Spleen (tissue), 11 donors: ENCODE measurements around the gene TADA2B. TPM values are rescaled to one million over a fixed set of nuclear protein-coding genes. Genes with fewer than 3 reads are reported as not detected.

ENCODE experiments used
- DNase-seq: peaks from one replicate; pipeline ENCODE4 v3.0.0-alpha.2; 2020
- H3K27ac ChIP-seq, 8 donors: fragments of 200-600 bp; sonication (generic) in 7 of 8; 1 replicate in 4 of 8; 2 replicates in 4 of 8; pipeline versions ENCODE4 v1.5.0 to v1.8.0; 2016 to 2021; ENCODE audit warnings: inconsistent platforms in 4 of 8, mild to moderate bottlenecking in 4 of 8, moderate library complexity in 1 of 8
- H3K27me3 ChIP-seq, 7 donors: fragments of 200-600 bp; sonication (generic) in 6 of 7; replicated peaks in 1 of 7; 1 replicate in 4 of 7; 2 replicates in 3 of 7; pipeline versions ENCODE4 v1.5.0 to v1.8.0; 2016 to 2021; ENCODE audit warnings: inconsistent platforms in 3 of 7, mild to moderate bottlenecking in 1 of 7
- H3K36me3 ChIP-seq, 6 donors: fragments of 200-600 bp; sonication (generic) in 5 of 6; 1 replicate in 4 of 6; 2 replicates in 2 of 6; pipeline versions ENCODE4 v1.5.0 to v1.8.0; 2016 to 2021; ENCODE audit warnings: inconsistent platforms in 2 of 6
- H3K4me1 ChIP-seq, 6 donors: fragments of 200-600 bp; sonication (generic) in 5 of 6; 1 replicate in 3 of 6; 2 replicates in 3 of 6; pipeline versions ENCODE4 v1.5.0 to v1.8.0; 2016 to 2021; ENCODE audit warnings: inconsistent platforms in 3 of 6
- H3K4me3 ChIP-seq, 8 donors: fragments of 200-600 bp; sonication (generic) in 7 of 8; 1 replicate in 4 of 8; 2 replicates in 4 of 8; pipeline versions ENCODE4 v1.5.0 to v1.8.0; 2016 to 2021; ENCODE audit warnings: inconsistent platforms in 4 of 8, mild to moderate bottlenecking in 4 of 8, moderate library complexity in 2 of 8
- H3K9me3 ChIP-seq, 8 donors: fragments of 200-600 bp; sonication (generic) in 7 of 8; 1 replicate in 4 of 8; 2 replicates in 4 of 8; pipeline versions ENCODE4 v1.5.0 to v1.8.0; 2016 to 2021; ENCODE audit warnings: inconsistent platforms in 4 of 8
- POLR2A ChIP-seq, 3 donors: fragments of 450-650 bp; IDR thresholded peaks; one replicate each; pipeline ENCODE4 v1.5.1; 2017; ENCODE audit warnings: antibody characterized with exemption in 3 of 3, mild to moderate bottlenecking in 1 of 3
- POLR2AphosphoS5 ChIP-seq, 3 donors: sonication (generic); formaldehyde crosslinking; IDR thresholded peaks; one replicate each; pipeline ENCODE4 v1.5.1; 2017; ENCODE audit warnings: antibody characterized with exemption in 3 of 3
- WGBS, 5 donors: extraction: QIAGEN DNeasy Blood & Tissue Kit in 3 of 5; methylation state at CpG; one replicate each; pipeline versions ENCODE4 v1.1.5 to v1.1.7; 2013 to 2018; 5-methylcytosine and 5-hydroxymethylcytosine counted together
- intact Hi-C: fragments of 100-400 bp; cut with DNase I; formaldehyde crosslinking; loops from one replicate; pipeline ENCODE4 v1.15.0; 2023; ENCODE audit warnings: low total_unique reads
- polyA plus RNA-seq, 3 donors: library from polyadenylated mRNA; stranded (reverse); fragments of 200-250 nt; gene quantifications; one replicate each; pipeline ENCODE4 v1.2.1, GENCODE V29; 2013
- total RNA-seq, 7 donors: library from RNA; depleted of rRNA in 3 of 7; stranded (reverse); fragments of >200 nt in 3 of 7; fragmentation: NEBNext Ultra II Directional in 4 of 7; extraction: Animal tissue kit (Norgen Biotek cat#: 25700) in 4 of 7; gene quantifications; one replicate each; pipeline versions ENCODE4 v1.1.0 to v1.2.1, GENCODE V29; 2016 to 2021
- TF ChIP-seq, protein P1 (sequence below), 11 experiments: fragments of 200-600 bp in 7 of 11; fragments of 450-650 bp in 4 of 11; sonication (generic) in 4 of 11; IDR thresholded peaks in 8 of 11; conservative IDR thresholded peaks in 3 of 11; 1 replicate in 7 of 11; 2 replicates in 4 of 11; pipeline versions ENCODE4 v1.4.0 to v1.8.0; 2016 to 2021; ENCODE audit warnings: antibody characterized with exemption in 11 of 11, inconsistent platforms in 4 of 11, mild to moderate bottlenecking in 1 of 11
- donor health status: healthy with polysubstance abuse.
- donor health status: DM: no; HTN: no; CAD: no; lungs with moderate emphysema.
- donor health status: DM: no; HTN: no; CAD: no.
- donor health status: Bipolar disorder and iron deficiency.
- donor health status: healthy.
- donor health status: DM: no; HTN: no; CAD: no.
- donor health status: DM: yes; HTN: yes; CAD: no.

The TADA2B gene
- total and polyA plus RNA-seq, 10 donors = 9.9 to 32.2 (median 25.8) TPM

DNA sequence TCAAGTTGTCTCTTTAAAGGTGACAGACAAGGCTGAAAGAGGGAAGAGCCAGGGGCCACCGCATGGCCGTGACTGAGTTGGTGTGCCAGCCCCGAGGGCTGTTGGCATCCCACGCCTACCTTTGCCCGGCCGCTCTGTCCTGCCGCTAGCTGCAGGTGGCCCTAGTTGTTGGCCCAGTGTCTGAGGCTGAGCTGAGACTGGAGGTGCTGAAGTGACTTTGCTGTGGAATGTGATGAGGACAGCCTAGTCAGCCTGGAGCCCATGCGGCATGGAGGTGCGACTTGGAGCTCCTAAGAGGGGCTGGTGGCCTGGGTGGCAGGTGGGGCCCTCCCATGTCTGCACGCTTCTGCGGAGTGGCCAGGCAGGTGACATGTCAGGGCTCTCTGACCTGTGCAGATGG lies 6.6 kb downstream of the TADA2B start:
- Histone ChIP-seq H3K36me3 (peaks cover 0 to 87% (median 15%) of the 10 kb centered on the region in 6 donors), H3K27ac (no peak overlapping the region), H3K27me3 (no peaks in the 10 kb centered on the region), H3K9me3 (no peaks in the 10 kb centered on the region), H3K4me1 (peaks cover 27 to 97% (median 68%) of the 10 kb centered on the region in 6 donors), H3K4me3 (no peak overlapping the region)
- 80 to 97% (median 93%) methylated on average over 2 to 11 of the region's 11 CpGs for WGBS, 5 donors
- TF ChIP-seq, protein P1, sequence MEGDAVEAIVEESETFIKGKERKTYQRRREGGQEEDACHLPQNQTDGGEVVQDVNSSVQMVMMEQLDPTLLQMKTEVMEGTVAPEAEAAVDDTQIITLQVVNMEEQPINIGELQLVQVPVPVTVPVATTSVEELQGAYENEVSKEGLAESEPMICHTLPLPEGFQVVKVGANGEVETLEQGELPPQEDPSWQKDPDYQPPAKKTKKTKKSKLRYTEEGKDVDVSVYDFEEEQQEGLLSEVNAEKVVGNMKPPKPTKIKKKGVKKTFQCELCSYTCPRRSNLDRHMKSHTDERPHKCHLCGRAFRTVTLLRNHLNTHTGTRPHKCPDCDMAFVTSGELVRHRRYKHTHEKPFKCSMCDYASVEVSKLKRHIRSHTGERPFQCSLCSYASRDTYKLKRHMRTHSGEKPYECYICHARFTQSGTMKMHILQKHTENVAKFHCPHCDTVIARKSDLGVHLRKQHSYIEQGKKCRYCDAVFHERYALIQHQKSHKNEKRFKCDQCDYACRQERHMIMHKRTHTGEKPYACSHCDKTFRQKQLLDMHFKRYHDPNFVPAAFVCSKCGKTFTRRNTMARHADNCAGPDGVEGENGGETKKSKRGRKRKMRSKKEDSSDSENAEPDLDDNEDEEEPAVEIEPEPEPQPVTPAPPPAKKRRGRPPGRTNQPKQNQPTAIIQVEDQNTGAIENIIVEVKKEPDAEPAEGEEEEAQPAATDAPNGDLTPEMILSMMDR (IDR thresholded peaks at IDR 0.05 in 8 of 11, conservative IDR thresholded peaks at IDR 0.05 in 3 of 11) = no peak
- TF ChIP-seq POLR2A (IDR thresholded peaks at IDR 0.05) (no peak), POLR2AphosphoS5 (IDR thresholded peaks at IDR 0.05) (peak in 1 of 3 donors; percentile 23)
- no peak for DNase-seq
- intact Hi-C loops = loop anchor here (10.0 kb wide), 1 partner anchor 75 kb away; no protein-coding TSS in a partner anchor

DNA sequence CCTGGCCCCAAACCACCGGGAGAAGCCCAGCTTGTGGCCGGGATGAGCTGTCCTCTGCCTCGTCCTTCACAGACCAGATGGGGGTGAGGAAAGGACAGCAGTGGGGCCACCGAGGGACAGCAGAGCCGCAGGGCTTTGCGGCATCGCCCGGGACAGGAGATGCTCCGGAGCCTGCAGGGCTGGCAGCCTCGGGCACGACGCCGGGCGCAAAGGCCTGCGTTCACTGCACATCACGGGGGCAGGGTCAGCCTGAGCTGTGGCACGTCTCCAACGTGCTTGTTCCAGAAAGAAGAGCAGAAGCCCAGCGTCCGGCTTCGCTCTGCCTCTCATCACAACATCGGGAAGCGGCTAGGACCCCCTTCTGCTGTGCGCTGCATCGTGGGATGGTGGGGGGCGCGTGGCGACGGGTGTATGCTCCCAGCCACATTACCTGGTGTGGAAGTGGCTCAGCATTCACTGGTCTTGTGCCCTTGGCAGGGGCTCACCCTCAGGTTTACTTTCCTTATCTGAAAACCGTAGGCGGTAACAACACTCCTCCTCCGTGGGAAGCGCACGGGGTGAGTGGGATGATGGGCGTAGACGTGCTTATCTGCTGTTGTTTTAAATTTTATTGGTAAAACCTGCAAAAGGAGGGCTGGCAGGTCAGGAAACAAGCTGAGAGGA lies 7.4 kb downstream of the TADA2B start:
- Histone ChIP-seq H3K27ac (no peak overlapping the region), H3K4me3 (no peak overlapping the region), H3K27me3 (no peaks in the 10 kb centered on the region), H3K36me3 (peaks cover 0 to 96% (median 24%) of the 10 kb centered on the region in 6 donors), H3K4me1 (peaks cover 18 to 97% (median 61%) of the 10 kb centered on the region in 6 donors), H3K9me3 (no peaks in the 10 kb centered on the region)
- 91 to 93% (median 92%) methylated on average over 22 to 36 of the region's 36 CpGs for WGBS, 5 donors
- intact Hi-C loops = no loop called here
- TF ChIP-seq, protein P1 (IDR thresholded peaks at IDR 0.05 in 8 of 11, conservative IDR thresholded peaks at IDR 0.05 in 3 of 11) = no peak
- TF ChIP-seq POLR2AphosphoS5 (IDR thresholded peaks at IDR 0.05) (no peak), POLR2A (IDR thresholded peaks at IDR 0.05) (no peak)
- DNase-seq = peak; percentile 74

DNA sequence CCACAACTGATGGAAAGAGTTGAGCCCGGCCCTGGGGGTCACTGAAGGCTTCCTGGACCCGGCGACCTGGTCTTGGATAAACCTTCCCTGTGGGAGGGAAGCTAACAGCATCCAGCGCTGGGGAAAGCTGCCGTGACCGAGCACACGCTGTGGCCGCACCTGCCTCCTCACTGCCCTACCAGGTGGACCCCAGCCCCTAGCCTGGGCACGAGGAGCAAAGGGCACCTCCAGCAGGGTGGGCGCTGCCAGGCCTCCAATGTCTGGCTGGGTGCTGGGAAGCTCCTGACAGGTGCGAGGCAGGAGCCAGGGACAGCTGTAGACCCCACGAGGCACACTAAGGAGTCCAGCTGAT lies 7.9 kb downstream of the TADA2B start:
- Histone ChIP-seq H3K9me3 (no peaks in the 10 kb centered on the region), H3K27me3 (no peaks in the 10 kb centered on the region), H3K36me3 (peaks cover 0 to 96% (median 29%) of the 10 kb centered on the region in 6 donors), H3K27ac (no peak overlapping the region), H3K4me1 (peaks cover 13 to 92% (median 55%) of the 10 kb centered on the region in 6 donors), H3K4me3 (no peak overlapping the region)
- intact Hi-C loops = no loop called here
- WGBS, 5 donors = 91 to 95% (median 94%) methylated on average over 11 to 12 of the region's 12 CpGs
- TF ChIP-seq POLR2A (IDR thresholded peaks at IDR 0.05) (no peak), POLR2AphosphoS5 (IDR thresholded peaks at IDR 0.05) (peak in 1 of 3 donors; percentile 13)
- TF ChIP-seq, protein P1 (IDR thresholded peaks at IDR 0.05 in 8 of 11, conservative IDR thresholded peaks at IDR 0.05 in 3 of 11) = no peak
- DNase-seq = peak; percentile 71

DNA sequence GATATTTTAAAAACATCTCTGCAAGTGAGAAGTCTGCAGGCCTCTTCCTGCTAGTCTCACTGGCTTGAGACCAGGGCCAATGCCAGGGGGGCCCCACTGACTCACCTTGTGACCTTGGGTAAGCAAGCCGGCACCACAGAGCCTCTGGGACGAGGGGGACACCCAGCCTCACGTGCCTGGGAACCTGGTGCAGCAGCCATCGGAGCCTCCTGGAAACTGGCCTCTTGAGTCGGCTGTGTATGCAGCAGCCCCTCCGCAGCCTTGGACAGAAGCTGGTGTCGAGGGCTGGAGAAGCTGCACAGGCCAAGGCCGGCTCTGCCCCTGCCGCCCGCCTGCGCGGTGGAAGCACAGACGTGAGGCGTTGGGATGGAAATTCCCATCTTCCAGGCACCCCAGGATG lies 8.7 kb downstream of the TADA2B start:
- DNase-seq = peak; percentile 76
- H3K27me3 ChIP-seq = no peaks in the 10 kb centered on the region
- no peak for TF ChIP-seq POLR2A (IDR thresholded peaks at IDR 0.05)
- TF ChIP-seq POLR2AphosphoS5 (IDR thresholded peaks at IDR 0.05) = peak in 2 of 3 donors; percentile 24 to 43
- H3K4me1 ChIP-seq = peaks cover 9 to 91% (median 48%) of the 10 kb centered on the region in 6 donors
- 72 to 81% (median 79%) methylated on average over 2 to 14 of the region's 14 CpGs for WGBS, 5 donors
- no peak overlapping the region for H3K4me3 ChIP-seq
- H3K9me3 ChIP-seq = no peaks in the 10 kb centered on the region
- peak overlapping the region in 3 of 8 donors; percentile 51 to 86 (median 80) for H3K27ac ChIP-seq
- intact Hi-C loops = no loop called here
- peaks cover 0 to 96% (median 37%) of the 10 kb centered on the region in 6 donors for H3K36me3 ChIP-seq
